ENCODE data around the gene CRIP2.

CRIP2 gene

GRCh38 chr14:105442834-105443233 lies 31.8 kb upstream of the CRIP2 start:
- in situ Hi-C loops (cut with MboI; ENCODE audit: low sequenced_read_pairs), result loop anchor here (10.0 kb wide), 1 partner anchor 68 kb away; no protein-coding TSS in a partner anchor

GRCh38 chr14:105444859-105445258 lies 29.8 kb upstream of the CRIP2 start:
- in situ Hi-C loops (cut with MboI; ENCODE audit: low sequenced_read_pairs), result loop anchor here (10.0 kb wide), 1 partner anchor 70 kb away; no protein-coding TSS in a partner anchor

DNA sequence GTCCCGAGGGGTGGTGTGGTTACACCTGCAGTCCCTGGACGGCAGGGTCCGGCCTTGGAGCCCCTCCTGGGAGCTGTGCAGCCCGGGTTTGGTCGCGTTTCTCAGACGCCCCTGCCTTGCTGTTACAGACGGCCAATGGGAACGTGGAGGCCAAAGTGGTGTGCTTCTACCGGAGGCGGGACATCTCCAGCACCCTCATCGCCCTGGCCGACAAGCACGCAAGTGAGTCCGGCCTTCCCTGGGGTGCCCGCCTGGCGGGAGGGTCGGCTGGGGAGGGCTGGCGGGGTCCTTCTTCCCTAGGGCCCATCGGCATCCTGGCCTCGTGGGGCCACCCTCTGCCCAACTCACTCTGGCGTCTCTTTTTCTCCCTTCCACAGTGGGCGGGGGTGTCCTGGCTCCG lies 29.3 kb upstream of the CRIP2 start:
- in situ Hi-C loops (cut with MboI; ENCODE audit: low sequenced_read_pairs), result loop anchor here (10.0 kb wide), 1 partner anchor 70 kb away; no protein-coding TSS in a partner anchor

DNA sequence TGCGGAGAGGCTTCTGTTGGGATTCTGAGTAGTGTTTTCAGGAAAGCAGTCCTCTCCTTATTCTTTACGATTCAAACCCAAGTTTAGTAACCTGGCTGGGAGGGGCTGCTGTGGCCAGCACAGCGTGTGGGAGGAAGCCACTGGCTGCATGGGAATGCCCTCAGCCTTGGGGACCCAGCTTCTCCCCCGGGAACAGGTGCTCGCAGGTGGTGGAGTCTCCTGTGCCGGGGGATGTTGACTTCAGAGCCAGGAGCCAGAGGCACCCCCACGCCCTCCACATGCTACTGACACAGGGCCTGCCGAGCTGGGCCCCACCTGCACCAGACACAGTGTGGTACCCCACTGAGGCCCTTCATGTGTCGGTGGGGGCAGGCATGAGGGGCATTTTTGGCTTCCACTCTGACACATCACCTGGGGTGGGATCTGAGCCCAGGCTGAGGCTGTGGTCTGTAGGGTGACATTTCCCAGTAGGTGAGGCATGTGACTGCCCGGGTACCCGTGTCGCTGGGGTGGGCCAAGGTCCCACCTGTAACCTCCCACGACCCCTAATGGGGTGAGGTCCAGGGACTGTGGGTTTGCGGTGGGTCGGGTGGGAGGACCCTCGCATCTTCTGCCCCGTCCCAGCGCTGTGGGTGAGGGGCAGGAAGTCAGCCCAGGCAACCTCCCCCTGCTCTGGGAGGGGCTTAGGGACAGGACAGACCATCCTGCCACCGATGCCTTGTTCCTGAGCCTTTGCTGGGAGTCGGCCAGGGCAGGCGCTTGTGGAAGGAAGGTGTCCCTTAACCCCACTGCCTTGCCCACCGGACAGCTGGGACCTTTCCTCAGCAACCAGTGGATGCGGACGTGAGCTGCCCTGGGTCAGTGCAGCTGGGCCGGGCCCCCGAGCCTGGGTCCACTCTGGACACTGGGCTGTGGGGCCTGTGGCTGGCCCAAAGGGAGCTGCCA lies 28.4 kb upstream of the CRIP2 start:
- in situ Hi-C loops (cut with MboI; ENCODE audit: low sequenced_read_pairs), result loop anchor here (10.0 kb wide), 1 partner anchor 71 kb away; no protein-coding TSS in a partner anchor

GRCh38 chr14:105446971-105447370 lies 27.6 kb upstream of the CRIP2 start:
- in situ Hi-C loops (cut with MboI; ENCODE audit: low sequenced_read_pairs), result loop anchor here (10.0 kb wide), 1 partner anchor 72 kb away; no protein-coding TSS in a partner anchor

GRCh38 chr14:105447651-105448640 lies 26.7 kb upstream of the CRIP2 start:
- in situ Hi-C loops (cut with MboI; ENCODE audit: low sequenced_read_pairs), result loop anchor here (10.0 kb wide), 1 partner anchor 73 kb away; no protein-coding TSS in a partner anchor

- in situ Hi-C loops (cut with MboI; ENCODE audit: low sequenced_read_pairs), result loop anchor here (10.0 kb wide), 1 partner anchor 74 kb away; no protein-coding TSS in a partner anchor
Observed at GRCh38 chr14:105448706-105449111, 25.9 kb upstream of the CRIP2 start.

DNA sequence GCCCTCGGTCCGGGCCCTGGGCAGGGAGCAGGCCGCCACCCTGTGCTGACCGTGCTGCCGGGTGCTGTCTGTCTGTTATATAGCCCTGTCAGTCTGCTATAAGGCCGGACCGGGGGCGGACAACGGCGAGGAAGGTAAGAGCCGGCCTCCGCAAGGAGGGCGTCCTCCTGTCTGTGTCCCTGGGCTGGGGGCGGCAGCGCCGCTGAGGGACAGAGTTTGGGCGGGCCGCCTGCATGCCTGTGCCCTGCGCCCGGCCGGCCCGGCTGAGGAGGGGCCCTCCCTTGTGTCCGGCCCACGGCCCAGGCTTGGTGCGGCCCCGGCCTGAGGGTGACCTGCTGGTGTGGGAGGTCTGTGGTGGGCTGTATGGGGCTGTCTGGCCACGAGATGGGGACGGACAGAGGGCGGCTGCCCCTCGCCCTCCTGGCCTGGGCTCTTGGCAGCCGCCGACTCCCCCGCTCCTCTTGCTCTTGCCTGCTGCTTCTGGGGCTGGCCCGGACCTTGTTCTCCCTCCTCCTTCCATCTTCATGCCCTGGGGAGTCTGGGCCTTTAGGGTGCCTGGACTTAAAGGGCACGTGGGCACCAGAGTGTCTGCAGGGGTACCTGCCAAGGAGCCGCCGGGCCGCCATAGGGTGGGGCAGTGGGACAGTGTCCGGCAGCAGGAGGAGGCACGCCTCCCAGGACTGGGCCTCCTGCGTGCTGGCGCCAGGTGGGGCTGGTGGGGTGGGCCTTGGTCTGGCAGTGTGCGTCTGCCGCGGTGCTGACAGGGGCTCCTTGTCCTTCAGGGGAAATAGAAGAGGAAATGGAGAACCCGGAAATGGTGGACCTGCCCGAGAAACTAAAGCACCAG lies 25.1 kb upstream of the CRIP2 start:
- in situ Hi-C loops (cut with MboI; ENCODE audit: low sequenced_read_pairs), result loop anchor here (10.0 kb wide), 1 partner anchor 75 kb away; no protein-coding TSS in a partner anchor

GRCh38 chr14:105450123-105450505 lies 24.5 kb upstream of the CRIP2 start:
- in situ Hi-C loops (cut with MboI; ENCODE audit: low sequenced_read_pairs), result no loop called here

DNA sequence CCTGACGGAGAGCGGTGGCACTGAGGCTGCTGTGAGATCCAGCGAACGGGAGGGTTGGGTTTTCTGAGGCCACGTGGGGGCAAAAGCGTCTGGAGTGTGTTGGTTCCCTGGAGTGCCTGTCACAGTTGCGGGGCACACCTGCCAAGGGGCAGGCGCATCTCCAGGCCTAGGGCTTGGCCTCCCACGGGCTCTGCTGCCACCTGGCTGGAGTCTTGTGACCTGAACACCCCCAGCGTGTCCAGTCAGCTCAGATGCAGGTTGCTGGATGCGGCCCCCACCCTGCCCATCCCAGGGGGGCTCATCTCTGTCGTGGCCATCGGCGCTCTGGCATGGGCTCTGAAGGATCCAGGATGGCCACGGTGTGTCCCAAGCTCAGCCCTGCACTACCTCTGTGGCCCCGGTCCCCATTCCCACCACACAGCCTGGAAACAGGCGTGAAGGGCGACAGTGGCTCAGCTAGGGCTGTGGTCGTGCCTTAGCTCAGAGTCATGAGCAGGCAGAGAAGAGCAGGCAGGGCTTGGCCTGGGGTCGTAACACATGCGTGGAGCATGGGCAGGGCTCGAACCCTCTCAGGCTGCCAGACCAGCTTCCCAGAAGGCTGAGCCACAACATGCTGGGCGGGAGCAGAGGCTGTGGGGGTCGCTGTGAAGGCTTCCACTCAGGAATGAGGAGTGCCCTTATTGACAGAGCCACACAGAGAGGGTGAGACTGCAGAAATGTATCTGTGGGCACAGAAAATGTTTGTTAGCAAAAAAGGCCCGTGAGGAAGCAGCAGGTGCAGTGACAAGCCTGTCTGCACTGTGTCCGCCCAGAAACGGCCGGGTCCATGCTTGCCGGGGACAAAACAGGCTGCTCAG lies 23.5 kb upstream of the CRIP2 start:
- in situ Hi-C loops (cut with MboI; ENCODE audit: low sequenced_read_pairs), result no loop called here

GRCh38 chr14:105452963-105453362 lies 21.7 kb upstream of the CRIP2 start:
- in situ Hi-C loops (cut with MboI; ENCODE audit: low sequenced_read_pairs), result no loop called here

DNA sequence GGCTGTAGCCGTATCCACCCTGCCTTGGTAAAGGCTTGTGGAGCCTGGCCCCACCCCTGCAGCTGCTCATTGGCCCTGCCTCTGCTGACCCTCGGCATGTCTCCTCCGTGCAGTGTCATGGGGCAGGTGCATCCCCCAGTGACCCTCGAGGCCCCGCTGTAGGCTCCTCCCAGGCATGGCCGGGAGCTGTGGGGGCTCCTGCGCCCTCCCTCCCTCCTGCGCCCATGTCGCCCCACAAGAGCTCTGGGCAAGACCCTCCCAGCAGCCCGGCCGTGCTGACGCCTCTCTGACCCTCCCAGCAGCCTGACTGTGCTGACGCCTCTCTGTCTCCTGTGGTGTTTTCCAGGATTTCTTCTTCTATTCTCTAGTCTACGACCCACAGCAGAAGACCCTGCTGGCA lies 20.8 kb upstream of the CRIP2 start:
- in situ Hi-C loops (cut with MboI; ENCODE audit: low sequenced_read_pairs), result no loop called here

GRCh38 chr14:105455086-105455640 lies 19.5 kb upstream of the CRIP2 start:
- in situ Hi-C loops (cut with MboI; ENCODE audit: low sequenced_read_pairs), result no loop called here

DNA sequence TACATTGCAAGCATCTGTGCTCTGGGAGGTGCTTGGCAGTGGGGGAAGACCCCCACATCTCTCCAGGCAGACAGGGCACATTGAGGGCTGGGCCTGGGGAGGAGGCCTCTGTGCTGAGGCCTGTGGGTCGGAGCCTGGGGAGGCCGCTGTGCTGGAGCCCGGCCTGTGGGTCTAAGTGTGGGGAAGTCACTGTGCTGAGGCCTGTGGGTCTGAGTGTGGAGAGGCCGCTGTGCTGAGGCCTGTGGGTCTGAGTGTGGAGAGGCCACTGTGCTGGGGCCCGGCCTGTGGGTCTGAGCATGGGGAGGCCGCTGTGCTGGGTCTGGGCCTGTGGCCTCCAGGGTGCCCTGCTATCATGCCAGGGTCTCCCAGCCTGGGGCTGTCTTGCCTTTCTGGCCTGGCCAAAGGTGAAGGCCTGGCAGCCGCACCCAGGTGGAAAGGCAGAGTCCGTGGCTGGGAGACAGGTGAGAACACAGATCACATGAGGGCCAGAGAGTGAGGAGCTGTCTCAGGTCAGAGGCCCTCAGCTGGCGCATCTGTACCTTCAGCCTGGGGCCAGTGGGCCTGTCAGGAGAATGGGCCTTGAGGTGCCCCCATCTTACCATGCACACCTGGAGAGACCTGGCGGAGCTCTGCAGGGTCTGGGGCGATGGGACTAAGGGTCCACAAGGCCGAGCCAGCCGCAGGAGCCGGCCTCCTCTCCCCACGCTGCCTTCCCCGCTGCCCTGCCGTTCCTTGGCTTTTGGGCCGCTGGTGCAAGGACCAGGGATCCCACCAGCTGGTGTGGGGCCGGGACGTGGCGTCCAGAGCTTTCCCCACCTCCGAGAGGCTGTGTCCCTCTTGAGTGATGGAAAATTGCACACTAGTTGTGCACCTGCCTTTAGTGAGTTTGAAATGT lies 18.6 kb upstream of the CRIP2 start:
- in situ Hi-C loops (cut with MboI; ENCODE audit: low sequenced_read_pairs), result no loop called here

GRCh38 chr14:105456736-105457617 lies 17.6 kb upstream of the CRIP2 start:
- in situ Hi-C loops (cut with MboI; ENCODE audit: low sequenced_read_pairs), result no loop called here

DNA sequence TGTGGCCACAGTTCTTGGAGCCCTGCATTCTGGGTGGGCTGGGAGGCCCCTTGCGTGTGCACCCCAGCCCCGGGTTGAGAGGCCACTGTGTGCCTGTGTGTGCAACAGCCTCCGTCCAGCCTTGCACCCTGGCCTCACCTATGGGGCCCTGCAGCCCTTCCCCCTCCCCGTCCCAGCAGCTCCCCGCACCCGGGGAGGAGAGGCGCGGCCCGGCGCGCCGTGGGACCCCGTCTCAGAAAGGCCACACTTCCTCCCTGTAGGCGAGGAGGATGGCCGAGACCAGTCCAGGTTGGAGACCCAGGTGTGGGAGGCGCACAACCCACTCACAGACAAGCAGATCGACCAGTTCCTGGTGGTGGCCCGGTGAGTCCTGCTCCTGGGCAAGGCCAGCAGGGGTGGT lies 16.6 kb upstream of the CRIP2 start:
- in situ Hi-C loops (cut with MboI; ENCODE audit: low sequenced_read_pairs), result no loop called here

- in situ Hi-C loops (cut with MboI; ENCODE audit: low sequenced_read_pairs), result no loop called here
Observed at GRCh38 chr14:105458571-105458970, 16.1 kb upstream of the CRIP2 start.

Data from HL-60/S4 (cell line).